Astrocyte of the spinal cord (primary cell): ENCODE measurements around the gene TMEM272.

Source experiments
- DNase-seq: peaks from one replicate; pipeline ENCODE4 v3.0.0; 2011; ENCODE audit warnings: low read depth, low spot score
- H3K4me3 ChIP-seq: 2 replicates; pipeline ENCODE4 v1.5.1; 2011; ENCODE audit warnings: low read depth, mild to moderate bottlenecking, low read length, moderate library complexity
- in situ Hi-C: cut with HindIII; loops from 2 replicates; pipeline ENCODE4 v1.10.0; 2017; ENCODE audit warnings: low sequenced_read_pairs
- TF ChIP-seq, protein P1 (sequence below): IDR thresholded peaks from 2 replicates; pipeline ENCODE4 v1.5.1; 2012; ENCODE audit warnings: low read depth, mild to moderate bottlenecking, low read length, inconsistent platforms

TMEM272 gene

DNA sequence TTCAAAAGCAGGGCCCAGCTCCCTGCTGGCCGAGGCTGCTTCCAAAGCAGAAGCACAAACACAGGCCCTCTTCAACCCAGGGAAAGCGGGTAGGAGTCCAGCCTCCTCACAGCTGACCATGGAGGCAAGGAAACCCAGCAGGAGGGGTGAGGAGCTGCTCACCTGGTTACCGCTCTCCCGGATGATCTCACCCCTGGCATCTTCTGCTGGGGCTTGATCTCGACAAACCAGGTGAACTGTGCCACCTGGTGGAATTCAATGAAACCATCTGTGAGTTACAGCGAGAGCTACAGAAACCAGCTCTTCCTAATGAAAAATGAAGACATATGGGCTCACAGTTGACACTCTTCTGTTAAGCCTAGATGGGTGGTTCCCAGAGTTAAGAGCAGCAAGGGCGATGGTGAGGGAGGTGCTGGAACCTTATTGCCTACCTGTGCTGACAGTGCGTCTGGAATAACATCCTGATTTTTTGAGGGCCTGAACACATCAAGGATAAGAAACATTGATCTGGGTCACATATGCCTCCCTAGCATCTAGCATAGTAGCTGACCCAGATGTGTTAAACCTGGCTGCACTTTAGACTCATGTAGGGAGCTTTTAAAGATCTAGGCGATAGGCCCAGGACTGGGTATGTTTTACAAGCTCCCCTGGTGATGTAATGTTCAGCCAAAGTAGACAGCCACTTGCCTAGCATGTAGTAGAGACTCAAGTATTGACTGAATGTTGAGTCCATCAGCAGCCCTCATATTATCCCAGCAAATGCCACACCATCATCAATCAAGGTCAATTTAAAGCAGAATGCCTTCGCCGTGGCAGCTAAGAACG lies 47.1 kb downstream of the TMEM272 start:
- DNase-seq: peak; percentile 69
- in situ Hi-C loops: no loop called here
- H3K4me3 ChIP-seq: no peak overlapping the region
- TF ChIP-seq, protein P1, sequence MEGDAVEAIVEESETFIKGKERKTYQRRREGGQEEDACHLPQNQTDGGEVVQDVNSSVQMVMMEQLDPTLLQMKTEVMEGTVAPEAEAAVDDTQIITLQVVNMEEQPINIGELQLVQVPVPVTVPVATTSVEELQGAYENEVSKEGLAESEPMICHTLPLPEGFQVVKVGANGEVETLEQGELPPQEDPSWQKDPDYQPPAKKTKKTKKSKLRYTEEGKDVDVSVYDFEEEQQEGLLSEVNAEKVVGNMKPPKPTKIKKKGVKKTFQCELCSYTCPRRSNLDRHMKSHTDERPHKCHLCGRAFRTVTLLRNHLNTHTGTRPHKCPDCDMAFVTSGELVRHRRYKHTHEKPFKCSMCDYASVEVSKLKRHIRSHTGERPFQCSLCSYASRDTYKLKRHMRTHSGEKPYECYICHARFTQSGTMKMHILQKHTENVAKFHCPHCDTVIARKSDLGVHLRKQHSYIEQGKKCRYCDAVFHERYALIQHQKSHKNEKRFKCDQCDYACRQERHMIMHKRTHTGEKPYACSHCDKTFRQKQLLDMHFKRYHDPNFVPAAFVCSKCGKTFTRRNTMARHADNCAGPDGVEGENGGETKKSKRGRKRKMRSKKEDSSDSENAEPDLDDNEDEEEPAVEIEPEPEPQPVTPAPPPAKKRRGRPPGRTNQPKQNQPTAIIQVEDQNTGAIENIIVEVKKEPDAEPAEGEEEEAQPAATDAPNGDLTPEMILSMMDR: peak; percentile 42

DNA sequence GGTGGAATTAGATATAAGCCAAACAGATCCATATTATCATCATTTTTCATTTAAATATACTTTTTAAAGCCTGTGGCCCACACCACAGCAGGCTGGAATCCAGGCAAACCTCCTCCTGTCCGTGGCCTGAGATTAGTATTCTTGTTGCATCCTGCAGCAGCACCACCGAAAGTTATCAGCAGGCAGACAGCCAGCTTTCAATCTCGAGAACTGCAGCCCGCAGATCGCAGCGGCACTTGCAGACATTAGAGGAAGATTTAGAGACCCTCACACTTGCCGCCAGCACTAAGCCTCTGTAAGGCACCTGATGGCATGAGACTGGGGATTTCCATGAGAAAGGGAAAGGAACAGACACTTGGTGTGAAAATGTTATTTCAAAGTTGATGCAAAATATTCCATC lies 48.4 kb downstream of the TMEM272 start:
- no peak for DNase-seq
- in situ Hi-C loops: no loop called here
- no peak overlapping the region for H3K4me3 ChIP-seq
- TF ChIP-seq, protein P1: no peak

- TF ChIP-seq, protein P1: no peak
- H3K4me3 ChIP-seq: no peak overlapping the region
- in situ Hi-C loops: no loop called here
- DNase-seq: no peak
These were observed 49.6 kb downstream of the TMEM272 start for GRCh38 chr13:51795419-51795818.

- no peak overlapping the region for H3K4me3 ChIP-seq
- no peak for DNase-seq
- in situ Hi-C loops: no loop called here
- TF ChIP-seq, protein P1: no peak
These were observed 50.0 kb downstream of the TMEM272 start for GRCh38 chr13:51794964-51795363.

DNA sequence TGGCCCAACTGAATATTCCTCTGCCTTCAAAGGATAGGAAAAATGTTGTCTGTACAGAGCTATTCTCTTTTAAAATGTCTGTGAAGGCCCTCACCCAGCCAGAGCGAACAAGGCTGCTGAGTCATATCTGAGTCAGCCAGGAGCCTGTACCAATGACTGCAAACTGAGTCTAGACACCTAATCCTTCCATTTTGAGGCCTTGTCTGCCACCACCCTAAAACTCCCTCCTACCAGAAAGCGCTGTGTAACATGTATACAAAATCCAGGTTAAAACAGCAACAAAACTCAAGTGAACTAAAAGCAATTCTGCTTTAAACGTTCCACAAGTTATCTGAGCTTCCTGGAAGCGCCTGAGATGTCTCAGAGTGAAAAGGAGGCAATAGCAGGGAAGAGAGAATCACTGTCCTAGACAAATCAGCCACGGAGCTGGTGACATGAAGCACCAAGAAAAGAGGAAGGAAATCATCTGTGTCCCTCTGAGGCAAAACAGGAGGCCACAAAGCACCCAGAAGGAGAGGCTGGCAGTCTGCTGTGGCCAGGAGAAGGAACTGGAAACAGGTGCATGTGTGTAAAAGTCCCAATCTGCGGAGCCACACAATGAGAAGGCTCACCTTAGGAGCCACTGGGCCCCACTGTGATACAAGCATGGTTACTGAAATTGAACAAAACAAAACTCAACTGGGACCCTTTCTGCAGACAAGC lies 51.3 kb downstream of the TMEM272 start:
- TF ChIP-seq, protein P1: no peak
- in situ Hi-C loops: no loop called here
- H3K4me3 ChIP-seq: no peak overlapping the region
- peak; percentile 87 for DNase-seq

GRCh38 chr13:51786425-51787265 lies 58.3 kb downstream of the TMEM272 start:
- TF ChIP-seq, protein P1: no peak
- in situ Hi-C loops: no loop called here
- no peak overlapping the region for H3K4me3 ChIP-seq
- no peak for DNase-seq
